ENCODE results near the gene PCNX2. TPM values are rescaled to one million over a fixed set of nuclear protein-coding genes. Genes with fewer than 3 reads are reported as not detected.
"Not testable (repeated sequence)": the region's sequence is repeated elsewhere in the genome, so short reads cannot be mapped to it uniquely, and the experiment has no call there.

Gene PCNX2
- total and polyA plus RNA-seq, 5 donors from 2014 or later = 1.6 to 42.3 (median 3.1) TPM

DNA sequence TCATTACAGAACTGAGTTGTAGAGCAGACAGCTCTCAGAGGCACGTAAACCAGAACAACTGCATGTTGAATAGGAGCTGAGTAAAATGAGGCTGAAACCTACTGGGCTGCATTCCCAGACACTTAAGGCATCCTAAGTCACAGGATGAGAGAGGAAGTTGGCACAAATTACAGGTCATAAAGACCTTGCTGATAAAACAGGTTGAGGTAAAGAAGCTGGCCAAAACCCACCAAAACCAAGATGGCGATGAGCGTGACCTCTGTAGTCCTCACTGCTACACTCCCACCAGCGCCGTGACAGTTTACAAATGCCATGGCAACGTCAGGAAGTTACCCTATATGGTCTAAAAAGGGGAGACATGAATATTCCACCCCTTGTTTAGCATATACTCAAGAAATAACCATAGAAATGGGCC, 187.8 kb downstream of the PCNX2 start:
- not testable (repeated sequence) for H3K27me3 Mint-ChIP-seq; H3K9me3 ChIP-seq (ENCODE audit: control insufficient read depth in 2 of 2, low read length in 2 of 2); H3K27ac ChIP-seq (ENCODE audit: insufficient read depth, low read length, poor library complexity, severe bottlenecking); H3K4me1 Mint-ChIP-seq; DNase-seq; H3K4me3 ChIP-seq (ENCODE audit: low read depth, low read length); H3K4me3 Mint-ChIP-seq; H3K9me3 Mint-ChIP-seq; H3K4me1 ChIP-seq (ENCODE audit: control insufficient read depth, insufficient read depth, low read length, poor library complexity, severe bottlenecking); ATAC-seq (ENCODE audit: low read depth in 2 of 2); H3K27ac Mint-ChIP-seq; H3K27me3 ChIP-seq (ENCODE audit: control insufficient read depth, insufficient read depth, low read length)
- H3K36me3 ChIP-seq (ENCODE audit: control insufficient read depth, insufficient read depth, low read length) = peaks cover 16% of the 10 kb centered on the region
- H3K36me3 Mint-ChIP-seq = peaks cover 54% of the 10 kb centered on the region

DNA sequence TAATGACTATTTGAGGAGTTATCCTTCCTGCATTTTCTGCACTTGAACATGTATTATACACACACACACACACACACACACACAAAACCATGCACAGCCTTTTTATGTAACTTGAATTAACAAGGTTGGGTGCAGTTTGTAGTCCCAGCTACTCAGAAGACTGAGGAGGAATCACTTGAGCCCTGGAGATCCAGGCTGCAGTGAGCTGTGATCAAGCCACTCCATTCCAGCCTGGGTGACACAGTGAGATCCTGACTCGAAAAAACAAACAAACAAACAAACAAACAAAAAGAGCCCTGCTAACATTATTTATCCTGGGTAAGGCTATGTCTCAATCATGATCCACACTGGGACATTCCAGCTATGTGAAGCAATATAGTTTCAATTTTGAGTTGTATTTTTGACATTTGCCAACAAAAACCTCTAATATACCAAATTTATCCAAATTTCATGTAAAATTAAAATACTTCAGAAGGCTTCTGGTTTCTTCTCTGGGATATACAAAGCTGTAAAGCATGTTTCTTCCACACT, 188.3 kb downstream of the PCNX2 start:
- no peak overlapping the region for H3K27ac Mint-ChIP-seq

DNA sequence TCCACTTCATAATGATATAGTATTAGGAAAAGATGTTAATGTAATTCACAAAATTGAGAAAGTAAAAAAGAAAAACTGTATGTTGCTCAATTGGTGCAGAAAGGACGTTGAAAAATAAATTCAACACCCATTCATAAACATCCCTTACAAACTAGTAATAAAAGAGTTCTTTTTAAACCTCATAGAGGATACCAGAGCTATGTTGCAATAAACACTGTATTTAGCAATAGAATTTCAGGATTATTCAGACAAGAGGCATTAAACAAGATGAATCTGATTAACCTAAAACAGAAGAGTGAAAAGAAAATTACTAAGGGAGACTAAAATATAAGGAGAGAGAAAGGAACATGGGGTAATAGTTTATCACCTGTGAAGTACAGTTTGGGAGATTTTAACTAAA, 190.3 kb downstream of the PCNX2 start:
- Mint-ChIP-seq H3K36me3 (peaks cover 38% of the 10 kb centered on the region), H3K27ac (no peak overlapping the region), H3K27me3 (no peaks in the 10 kb centered on the region), H3K4me1 (peaks cover 0 to 5% (median 1%) of the 10 kb centered on the region in 4 donors), H3K9me3 (peaks cover 0 to 8% (median 0%) of the 10 kb centered on the region in 7 donors), H3K4me3 (no peak overlapping the region)
- Histone ChIP-seq H3K9me3 (ENCODE audit: control insufficient read depth in 2 of 2, low read length in 2 of 2) (no peaks in the 10 kb centered on the region), H3K36me3 (ENCODE audit: control insufficient read depth, insufficient read depth, low read length) (peaks cover 11% of the 10 kb centered on the region), H3K27me3 (ENCODE audit: control insufficient read depth, insufficient read depth, low read length) (no peaks in the 10 kb centered on the region), H3K4me3 (ENCODE audit: low read depth, low read length) (no peak overlapping the region), H3K4me1 (ENCODE audit: control insufficient read depth, insufficient read depth, low read length, poor library complexity, severe bottlenecking) (no peaks in the 10 kb centered on the region), H3K27ac (ENCODE audit: insufficient read depth, low read length, poor library complexity, severe bottlenecking) (no peak overlapping the region)
- no peak for DNase-seq
- ATAC-seq (ENCODE audit: low read depth in 2 of 2) = no peak

More for the DNA sequence above, 188.3 kb downstream of the PCNX2 start:
- H3K9me3 ChIP-seq (ENCODE audit: control insufficient read depth in 2 of 2, low read length in 2 of 2) = no peaks in the 10 kb centered on the region
- ATAC-seq (ENCODE audit: low read depth in 2 of 2) = no peak
- H3K4me3 Mint-ChIP-seq = no peak overlapping the region
- no peaks in the 10 kb centered on the region for H3K27me3 Mint-ChIP-seq
- no peak overlapping the region for H3K4me3 ChIP-seq (ENCODE audit: low read depth, low read length)
- no peak for DNase-seq
- H3K27me3 ChIP-seq (ENCODE audit: control insufficient read depth, insufficient read depth, low read length) = no peaks in the 10 kb centered on the region
- no peaks in the 10 kb centered on the region for H3K4me1 ChIP-seq (ENCODE audit: control insufficient read depth, insufficient read depth, low read length, poor library complexity, severe bottlenecking)
- H3K36me3 Mint-ChIP-seq = peaks cover 49% of the 10 kb centered on the region
- H3K9me3 Mint-ChIP-seq = peaks cover 0 to 8% (median 0%) of the 10 kb centered on the region in 7 donors
- peaks cover 0 to 5% (median 2%) of the 10 kb centered on the region in 4 donors for H3K4me1 Mint-ChIP-seq
- peaks cover 16% of the 10 kb centered on the region for H3K36me3 ChIP-seq (ENCODE audit: control insufficient read depth, insufficient read depth, low read length)
- H3K27ac ChIP-seq (ENCODE audit: insufficient read depth, low read length, poor library complexity, severe bottlenecking) = no peak overlapping the region

DNA sequence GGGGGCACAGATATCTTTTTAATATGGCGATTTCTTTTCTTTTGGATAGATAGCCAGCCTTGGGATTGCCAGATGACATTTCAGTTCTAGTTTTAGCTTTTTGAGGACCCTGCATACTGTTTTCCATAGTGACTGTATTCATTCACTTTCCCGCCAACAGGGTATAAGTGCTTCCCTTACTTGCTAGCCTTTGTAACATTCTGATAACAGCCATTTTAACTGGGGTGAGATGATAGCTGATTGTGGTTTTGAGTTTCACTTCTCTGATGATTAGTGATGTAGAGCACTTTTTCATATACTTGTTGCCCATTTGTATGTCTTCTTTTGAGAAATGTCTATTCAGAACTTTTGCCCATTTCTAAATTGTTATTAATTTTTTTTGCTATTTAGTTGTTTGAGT, 193.2 kb downstream of the PCNX2 start:
- ATAC-seq (ENCODE audit: low read depth in 2 of 2) (no peak), DNase-seq (no peak)
- peaks cover 5% of the 10 kb centered on the region for H3K36me3 ChIP-seq (ENCODE audit: control insufficient read depth, insufficient read depth, low read length)
- no peaks in the 10 kb centered on the region for H3K4me1 ChIP-seq (ENCODE audit: control insufficient read depth, insufficient read depth, low read length, poor library complexity, severe bottlenecking)
- Mint-ChIP-seq H3K4me1 (peaks cover 0 to 5% (median 1%) of the 10 kb centered on the region in 4 donors), H3K36me3 (peaks cover 28% of the 10 kb centered on the region), H3K27me3 (no peaks in the 10 kb centered on the region), H3K27ac (no peak overlapping the region), H3K9me3 (peaks cover 0 to 9% (median 0%) of the 10 kb centered on the region in 7 donors), H3K4me3 (no peak overlapping the region)
- no peaks in the 10 kb centered on the region for H3K27me3 ChIP-seq (ENCODE audit: control insufficient read depth, insufficient read depth, low read length)
- no peak overlapping the region for H3K27ac ChIP-seq (ENCODE audit: insufficient read depth, low read length, poor library complexity, severe bottlenecking)
- H3K9me3 ChIP-seq (ENCODE audit: control insufficient read depth in 2 of 2, low read length in 2 of 2) = no peaks in the 10 kb centered on the region
- H3K4me3 ChIP-seq (ENCODE audit: low read depth, low read length) = no peak overlapping the region

DNA sequence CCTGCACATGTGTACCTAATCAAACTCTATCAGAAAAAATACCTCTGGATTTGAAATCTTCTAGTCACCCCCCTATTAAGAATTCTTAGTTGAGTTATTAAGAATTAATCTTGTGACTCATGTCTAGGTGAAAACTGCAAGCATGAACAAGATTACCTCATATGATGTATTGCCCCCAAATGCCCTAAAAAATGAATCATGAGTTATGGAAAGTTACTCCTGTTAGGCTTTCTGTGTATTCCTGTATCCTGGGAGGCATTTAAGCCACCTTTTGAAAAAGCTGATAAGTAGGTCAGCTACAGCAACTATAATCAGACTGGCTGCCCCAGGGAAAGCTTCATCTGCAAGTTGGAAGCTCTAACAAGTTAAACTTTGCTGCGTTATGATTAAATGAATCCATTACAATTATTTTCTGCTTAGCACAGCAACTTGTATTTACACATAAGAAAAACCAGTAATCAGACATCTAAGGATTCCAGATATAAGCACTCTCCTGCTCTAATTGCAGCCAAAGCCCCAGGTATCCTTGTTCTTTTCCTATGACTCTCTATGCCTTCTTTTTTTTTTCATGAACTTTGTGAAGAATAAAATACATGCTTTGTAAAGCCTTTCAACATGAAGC, 197.5 kb downstream of the PCNX2 start:
- Histone ChIP-seq H3K4me3 (ENCODE audit: low read depth, low read length) (no peak overlapping the region), H3K9me3 (ENCODE audit: control insufficient read depth in 2 of 2, low read length in 2 of 2) (no peaks in the 10 kb centered on the region), H3K27me3 (ENCODE audit: control insufficient read depth, insufficient read depth, low read length) (no peaks in the 10 kb centered on the region), H3K36me3 (ENCODE audit: control insufficient read depth, insufficient read depth, low read length) (peaks cover 3% of the 10 kb centered on the region), H3K4me1 (ENCODE audit: control insufficient read depth, insufficient read depth, low read length, poor library complexity, severe bottlenecking) (no peaks in the 10 kb centered on the region), H3K27ac (ENCODE audit: insufficient read depth, low read length, poor library complexity, severe bottlenecking) (no peak overlapping the region)
- H3K36me3 Mint-ChIP-seq = peaks cover 30% of the 10 kb centered on the region
- no peaks in the 10 kb centered on the region for H3K27me3 Mint-ChIP-seq
- DNase-seq (no peak), ATAC-seq (ENCODE audit: low read depth in 2 of 2) (no peak)
- no peak overlapping the region for H3K4me3 Mint-ChIP-seq
- peaks cover 0 to 11% (median 0%) of the 10 kb centered on the region in 4 donors for H3K4me1 Mint-ChIP-seq
- peaks cover 0 to 4% (median 0%) of the 10 kb centered on the region in 7 donors for H3K9me3 Mint-ChIP-seq
- peak overlapping the region in 1 of 3 donors; percentile 25 for H3K27ac Mint-ChIP-seq

DNA sequence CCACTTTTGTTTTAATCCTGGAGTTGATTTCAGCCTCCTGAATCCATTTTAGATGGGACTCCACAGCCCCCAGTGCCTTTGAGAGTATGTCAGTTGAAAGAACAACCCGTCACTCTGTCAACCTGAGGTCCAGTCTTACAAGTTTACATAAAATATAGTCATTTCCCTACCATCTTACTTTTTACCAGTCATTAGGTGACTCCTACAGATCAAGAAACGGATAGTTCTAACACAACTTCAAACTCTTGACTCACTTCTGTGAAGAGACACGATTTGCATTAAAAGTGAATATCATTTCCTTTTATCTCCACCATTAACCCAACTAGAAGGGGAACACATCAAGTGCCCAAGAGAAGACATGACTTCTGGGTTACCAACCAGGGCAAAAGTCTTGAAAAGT, 198.0 kb downstream of the PCNX2 start:
- peaks cover 0 to 4% (median 0%) of the 10 kb centered on the region in 7 donors for H3K9me3 Mint-ChIP-seq
- Histone ChIP-seq H3K9me3 (ENCODE audit: control insufficient read depth in 2 of 2, low read length in 2 of 2) (no peaks in the 10 kb centered on the region), H3K27me3 (ENCODE audit: control insufficient read depth, insufficient read depth, low read length) (no peaks in the 10 kb centered on the region), H3K4me3 (ENCODE audit: low read depth, low read length) (no peak overlapping the region), H3K27ac (ENCODE audit: insufficient read depth, low read length, poor library complexity, severe bottlenecking) (no peak overlapping the region), H3K36me3 (ENCODE audit: control insufficient read depth, insufficient read depth, low read length) (peaks cover 3% of the 10 kb centered on the region), H3K4me1 (ENCODE audit: control insufficient read depth, insufficient read depth, low read length, poor library complexity, severe bottlenecking) (no peaks in the 10 kb centered on the region)
- H3K27me3 Mint-ChIP-seq = no peaks in the 10 kb centered on the region
- peaks cover 30% of the 10 kb centered on the region for H3K36me3 Mint-ChIP-seq
- DNase-seq (peak in 1 of 3 donors; percentile 5), ATAC-seq (ENCODE audit: low read depth in 2 of 2) (no peak)
- H3K27ac Mint-ChIP-seq = peak overlapping the region in 2 of 3 donors; percentile 25 to 34
- peaks cover 0 to 6% (median 0%) of the 10 kb centered on the region in 4 donors for H3K4me1 Mint-ChIP-seq
- no peak overlapping the region for H3K4me3 Mint-ChIP-seq

DNA sequence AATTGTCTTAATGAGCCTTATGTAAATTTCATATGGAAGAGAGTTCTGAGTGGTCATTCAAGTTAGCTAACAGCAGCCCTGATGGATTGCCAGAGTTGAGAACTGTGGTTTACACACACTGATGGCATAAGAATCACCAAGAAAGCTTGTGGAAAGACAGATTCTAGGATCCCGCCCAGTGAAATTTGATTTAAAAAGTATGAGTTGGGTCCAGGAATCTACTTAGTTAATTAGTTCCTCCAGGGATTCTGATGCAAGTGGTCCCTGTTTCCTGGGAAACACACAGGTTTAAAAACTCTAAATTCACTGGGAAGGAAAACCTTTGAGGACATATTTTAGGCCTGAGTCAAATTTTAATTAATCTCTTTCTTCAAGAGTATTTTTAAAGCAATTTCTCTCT, 200.8 kb downstream of the PCNX2 start:
- H3K4me1 ChIP-seq (ENCODE audit: control insufficient read depth, insufficient read depth, low read length, poor library complexity, severe bottlenecking) = no peaks in the 10 kb centered on the region
- no peak for DNase-seq
- no peak for ATAC-seq (ENCODE audit: low read depth in 2 of 2)
- H3K36me3 ChIP-seq (ENCODE audit: control insufficient read depth, insufficient read depth, low read length) = peaks cover 7% of the 10 kb centered on the region
- no peak overlapping the region for H3K4me3 ChIP-seq (ENCODE audit: low read depth, low read length)
- no peak overlapping the region for H3K4me3 Mint-ChIP-seq
- H3K27ac Mint-ChIP-seq = no peak overlapping the region
- H3K27me3 ChIP-seq (ENCODE audit: control insufficient read depth, insufficient read depth, low read length) = no peaks in the 10 kb centered on the region
- H3K9me3 Mint-ChIP-seq = peaks cover 0 to 4% (median 0%) of the 10 kb centered on the region in 7 donors
- peaks cover 39% of the 10 kb centered on the region for H3K36me3 Mint-ChIP-seq
- no peaks in the 10 kb centered on the region for H3K27me3 Mint-ChIP-seq
- H3K4me1 Mint-ChIP-seq = peaks cover 0 to 7% (median 5%) of the 10 kb centered on the region in 4 donors
- H3K27ac ChIP-seq (ENCODE audit: insufficient read depth, low read length, poor library complexity, severe bottlenecking) = no peak overlapping the region
- no peaks in the 10 kb centered on the region for H3K9me3 ChIP-seq (ENCODE audit: control insufficient read depth in 2 of 2, low read length in 2 of 2)

DNA sequence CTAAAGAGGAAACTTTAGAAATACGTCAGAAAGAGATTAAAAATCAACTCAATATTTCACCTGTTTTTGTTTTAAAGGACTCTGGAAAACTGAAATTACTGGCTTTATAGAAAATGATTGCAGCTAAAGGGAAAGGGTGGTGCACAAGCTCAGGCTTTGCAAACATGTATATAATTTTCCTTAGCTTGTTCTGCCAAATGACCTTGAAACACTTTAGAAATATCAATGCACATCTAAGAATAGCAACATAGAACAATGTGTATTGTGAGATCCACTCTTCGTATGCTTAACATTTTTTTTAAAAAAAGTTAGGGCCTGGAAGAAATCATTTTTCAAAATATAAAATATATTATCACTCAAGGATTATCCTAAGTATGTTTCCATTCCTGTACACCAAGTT, 201.3 kb downstream of the PCNX2 start:
- Mint-ChIP-seq H3K27me3 (no peaks in the 10 kb centered on the region), H3K36me3 (peaks cover 39% of the 10 kb centered on the region), H3K27ac (no peak overlapping the region), H3K4me1 (peaks cover 0 to 7% (median 5%) of the 10 kb centered on the region in 4 donors), H3K9me3 (peaks cover 0 to 4% (median 0%) of the 10 kb centered on the region in 7 donors), H3K4me3 (no peak overlapping the region)
- no peak for ATAC-seq (ENCODE audit: low read depth in 2 of 2)
- H3K27me3 ChIP-seq (ENCODE audit: control insufficient read depth, insufficient read depth, low read length) = no peaks in the 10 kb centered on the region
- H3K27ac ChIP-seq (ENCODE audit: insufficient read depth, low read length, poor library complexity, severe bottlenecking) = no peak overlapping the region
- no peak overlapping the region for H3K4me3 ChIP-seq (ENCODE audit: low read depth, low read length)
- peaks cover 7% of the 10 kb centered on the region for H3K36me3 ChIP-seq (ENCODE audit: control insufficient read depth, insufficient read depth, low read length)
- no peaks in the 10 kb centered on the region for H3K4me1 ChIP-seq (ENCODE audit: control insufficient read depth, insufficient read depth, low read length, poor library complexity, severe bottlenecking)
- no peaks in the 10 kb centered on the region for H3K9me3 ChIP-seq (ENCODE audit: control insufficient read depth in 2 of 2, low read length in 2 of 2)
- DNase-seq = no peak
